Lower leg skin (tissue), 3 donors: ENCODE data around the gene NCAM1.

Experiments used
- POLR2A ChIP-seq, 2 donors: fragments of 450-650 bp; IDR thresholded peaks; one replicate each; pipeline ENCODE4 v1.6.1; 2016 to 2017; ENCODE audit warnings: antibody characterized with exemption in 2 of 2, mild to moderate bottlenecking in 1 of 2, moderate library complexity in 1 of 2
- TF ChIP-seq, protein P1 (sequence below), 3 donors: fragments of 450-650 bp; IDR thresholded peaks; one replicate each; pipeline ENCODE4 v1.5.1; 2016; ENCODE audit warnings: antibody characterized with exemption in 3 of 3, mild to moderate bottlenecking in 3 of 3, moderate library complexity in 2 of 3

GRCh38 chr11:113168354-113169342 lies 207.4 kb downstream of the NCAM1 start:
- TF ChIP-seq, protein P1, sequence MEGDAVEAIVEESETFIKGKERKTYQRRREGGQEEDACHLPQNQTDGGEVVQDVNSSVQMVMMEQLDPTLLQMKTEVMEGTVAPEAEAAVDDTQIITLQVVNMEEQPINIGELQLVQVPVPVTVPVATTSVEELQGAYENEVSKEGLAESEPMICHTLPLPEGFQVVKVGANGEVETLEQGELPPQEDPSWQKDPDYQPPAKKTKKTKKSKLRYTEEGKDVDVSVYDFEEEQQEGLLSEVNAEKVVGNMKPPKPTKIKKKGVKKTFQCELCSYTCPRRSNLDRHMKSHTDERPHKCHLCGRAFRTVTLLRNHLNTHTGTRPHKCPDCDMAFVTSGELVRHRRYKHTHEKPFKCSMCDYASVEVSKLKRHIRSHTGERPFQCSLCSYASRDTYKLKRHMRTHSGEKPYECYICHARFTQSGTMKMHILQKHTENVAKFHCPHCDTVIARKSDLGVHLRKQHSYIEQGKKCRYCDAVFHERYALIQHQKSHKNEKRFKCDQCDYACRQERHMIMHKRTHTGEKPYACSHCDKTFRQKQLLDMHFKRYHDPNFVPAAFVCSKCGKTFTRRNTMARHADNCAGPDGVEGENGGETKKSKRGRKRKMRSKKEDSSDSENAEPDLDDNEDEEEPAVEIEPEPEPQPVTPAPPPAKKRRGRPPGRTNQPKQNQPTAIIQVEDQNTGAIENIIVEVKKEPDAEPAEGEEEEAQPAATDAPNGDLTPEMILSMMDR (IDR thresholded peaks at IDR 0.05), result no peak
- TF ChIP-seq POLR2A (IDR thresholded peaks at IDR 0.05), result no peak
